ENCODE data around the gene REXO1. TPM values are rescaled to one million over a fixed set of nuclear protein-coding genes. Genes with fewer than 3 reads are reported as not detected.
"Not testable (repeated sequence)": the region's sequence is repeated elsewhere in the genome, so short reads cannot be mapped to it uniquely, and the experiment has no call there.

Gene REXO1
- total RNA-seq, 1 donor from 2014 or later: 40.8 TPM

DNA sequence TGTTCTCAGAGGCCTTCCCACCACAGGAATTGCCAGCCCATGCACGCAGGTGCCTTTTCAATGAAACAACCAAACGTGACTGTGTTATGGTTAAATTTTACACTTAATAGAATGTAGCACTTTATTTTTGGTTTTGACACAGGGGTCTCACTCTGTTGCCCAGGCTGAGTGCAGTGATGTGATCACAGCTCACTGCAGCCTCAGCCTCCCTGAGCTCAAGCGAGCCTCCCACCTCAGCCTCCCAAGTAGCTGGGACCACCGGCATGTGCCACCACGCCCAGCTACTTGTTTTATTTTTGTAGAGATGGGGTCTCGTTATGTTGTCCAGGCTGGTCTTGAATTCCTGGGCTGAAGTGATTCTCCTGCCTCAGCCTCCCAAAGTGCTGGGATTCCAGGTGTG lies 43.4 kb downstream of the REXO1 start:
- H3K9me3 Mint-ChIP-seq: no peaks in the 10 kb centered on the region
- H3K27ac Mint-ChIP-seq (ENCODE audit: unreplicated experiment): no peak overlapping the region
- H3K4me1 Mint-ChIP-seq: no peaks in the 10 kb centered on the region
- H3K4me3 Mint-ChIP-seq: no peak overlapping the region
- TF ChIP-seq, protein P1, sequence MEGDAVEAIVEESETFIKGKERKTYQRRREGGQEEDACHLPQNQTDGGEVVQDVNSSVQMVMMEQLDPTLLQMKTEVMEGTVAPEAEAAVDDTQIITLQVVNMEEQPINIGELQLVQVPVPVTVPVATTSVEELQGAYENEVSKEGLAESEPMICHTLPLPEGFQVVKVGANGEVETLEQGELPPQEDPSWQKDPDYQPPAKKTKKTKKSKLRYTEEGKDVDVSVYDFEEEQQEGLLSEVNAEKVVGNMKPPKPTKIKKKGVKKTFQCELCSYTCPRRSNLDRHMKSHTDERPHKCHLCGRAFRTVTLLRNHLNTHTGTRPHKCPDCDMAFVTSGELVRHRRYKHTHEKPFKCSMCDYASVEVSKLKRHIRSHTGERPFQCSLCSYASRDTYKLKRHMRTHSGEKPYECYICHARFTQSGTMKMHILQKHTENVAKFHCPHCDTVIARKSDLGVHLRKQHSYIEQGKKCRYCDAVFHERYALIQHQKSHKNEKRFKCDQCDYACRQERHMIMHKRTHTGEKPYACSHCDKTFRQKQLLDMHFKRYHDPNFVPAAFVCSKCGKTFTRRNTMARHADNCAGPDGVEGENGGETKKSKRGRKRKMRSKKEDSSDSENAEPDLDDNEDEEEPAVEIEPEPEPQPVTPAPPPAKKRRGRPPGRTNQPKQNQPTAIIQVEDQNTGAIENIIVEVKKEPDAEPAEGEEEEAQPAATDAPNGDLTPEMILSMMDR (conservative IDR thresholded peaks at IDR 0.05): no peak
- H3K36me3 Mint-ChIP-seq (ENCODE audit: low read depth): no peaks in the 10 kb centered on the region
- DNase-seq (ENCODE audit: low read depth, low spot score): no peak
- H3K27me3 Mint-ChIP-seq (ENCODE audit: low read depth): peaks cover 3% of the 10 kb centered on the region

DNA sequence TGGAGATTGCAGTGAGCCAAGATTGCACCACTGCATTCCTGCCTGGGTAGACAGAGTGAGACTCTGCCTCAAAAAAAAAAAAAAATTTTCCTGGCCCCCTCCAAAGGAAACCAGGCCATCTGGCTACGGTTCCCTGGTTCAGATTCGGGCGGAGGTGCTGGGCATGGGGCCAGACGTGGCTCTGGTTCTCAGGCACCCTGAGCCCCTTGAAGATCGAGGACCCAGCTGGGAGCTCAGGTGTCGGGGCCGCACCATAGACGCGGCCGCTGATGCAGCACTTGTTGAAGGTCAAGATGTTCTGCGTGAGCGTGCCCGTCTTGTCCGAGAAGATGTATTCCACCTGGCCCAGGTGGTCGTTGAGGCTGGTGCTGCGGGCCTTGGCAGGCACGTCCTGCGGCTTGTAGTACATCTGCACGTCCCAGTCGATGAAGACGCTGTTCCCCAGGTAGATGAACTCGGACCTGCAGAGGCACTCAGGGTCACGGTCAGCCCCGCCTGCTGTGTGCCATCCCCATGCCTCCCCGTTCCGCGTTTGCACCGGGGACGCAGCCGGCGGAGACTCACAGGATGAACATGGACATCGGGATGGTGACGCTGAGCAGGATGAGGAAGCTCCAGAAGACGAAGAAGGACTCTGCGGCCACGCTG lies 48.5 kb downstream of the REXO1 start:
- TF ChIP-seq, protein P1 (conservative IDR thresholded peaks at IDR 0.05): no peak
- peaks cover 10% of the 10 kb centered on the region for H3K27me3 Mint-ChIP-seq (ENCODE audit: low read depth)
- H3K36me3 Mint-ChIP-seq (ENCODE audit: low read depth): no peaks in the 10 kb centered on the region
- H3K27ac Mint-ChIP-seq (ENCODE audit: unreplicated experiment): no peak overlapping the region
- H3K4me1 Mint-ChIP-seq: peaks cover 3% of the 10 kb centered on the region
- no peak overlapping the region for H3K4me3 Mint-ChIP-seq
- no peak for DNase-seq (ENCODE audit: low read depth, low spot score)
- H3K9me3 Mint-ChIP-seq: no peaks in the 10 kb centered on the region

DNA sequence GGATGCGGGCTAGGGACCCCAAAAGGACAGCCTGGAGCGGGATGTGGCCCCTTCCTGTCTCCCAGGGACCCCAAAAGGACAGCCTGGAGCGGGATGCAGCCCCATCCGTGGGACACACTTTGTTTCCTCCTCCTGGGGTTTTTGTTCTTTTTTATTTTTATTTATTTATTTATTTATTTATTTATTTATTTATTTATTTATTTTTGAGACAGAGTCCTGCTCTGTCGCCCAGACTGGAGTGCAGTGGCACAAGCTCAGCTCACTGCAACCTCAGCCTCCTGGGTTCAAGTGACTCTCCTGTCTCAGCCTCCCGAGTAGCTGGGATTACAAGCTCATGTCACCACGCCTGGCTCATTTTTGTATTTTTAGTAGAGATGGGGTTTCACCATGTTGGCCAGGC lies 51.0 kb downstream of the REXO1 start:
- not testable (repeated sequence) for H3K9me3 Mint-ChIP-seq; H3K4me1 Mint-ChIP-seq; DNase-seq (ENCODE audit: low read depth, low spot score); H3K36me3 Mint-ChIP-seq (ENCODE audit: low read depth); H3K27ac Mint-ChIP-seq (ENCODE audit: unreplicated experiment); H3K4me3 Mint-ChIP-seq
- H3K27me3 Mint-ChIP-seq (ENCODE audit: low read depth): peaks cover 13% of the 10 kb centered on the region

DNA sequence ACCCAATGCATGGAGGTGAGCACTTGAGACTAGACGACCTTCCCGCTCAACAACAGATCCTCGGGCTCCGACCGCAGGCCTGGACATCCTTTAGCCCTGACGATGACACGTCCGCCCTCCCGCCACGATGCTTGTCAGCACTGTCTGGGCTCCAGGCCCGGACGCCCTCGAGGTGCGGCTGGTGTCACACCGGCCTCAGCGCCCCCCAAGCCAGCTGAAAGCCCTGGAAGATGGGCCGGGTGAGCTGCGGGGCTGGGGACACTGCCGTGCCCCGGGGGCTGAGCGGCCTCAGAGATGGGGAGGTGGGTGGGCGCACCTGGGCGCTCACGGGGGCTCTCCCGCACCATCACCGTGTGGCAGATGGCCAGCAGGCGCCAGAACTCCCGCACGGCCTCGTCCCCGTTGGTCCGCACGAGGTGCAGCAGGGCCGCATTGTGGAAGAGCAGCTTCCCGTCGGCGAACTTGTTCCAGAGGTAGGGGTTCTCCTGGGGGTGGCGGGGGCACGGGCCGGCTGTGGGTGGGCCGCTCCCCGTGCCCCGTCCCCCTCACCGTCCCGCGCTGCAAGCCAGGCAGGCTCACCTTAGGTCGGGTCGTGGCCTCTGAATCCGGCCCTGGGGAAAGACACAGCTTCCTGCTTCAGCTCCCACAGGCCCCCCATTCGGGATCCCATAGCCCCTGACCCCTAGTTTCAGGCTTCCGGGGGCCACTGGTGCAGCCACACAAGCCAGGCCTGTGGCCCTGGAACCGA lies 51.7 kb downstream of the REXO1 start:
- H3K27ac Mint-ChIP-seq (ENCODE audit: unreplicated experiment): no peak overlapping the region
- no peaks in the 10 kb centered on the region for H3K9me3 Mint-ChIP-seq
- TF ChIP-seq, protein P1 (conservative IDR thresholded peaks at IDR 0.05): no peak
- DNase-seq (ENCODE audit: low read depth, low spot score): no peak
- H3K4me3 Mint-ChIP-seq: no peak overlapping the region
- peaks cover 3% of the 10 kb centered on the region for H3K4me1 Mint-ChIP-seq
- no peaks in the 10 kb centered on the region for H3K36me3 Mint-ChIP-seq (ENCODE audit: low read depth)
- H3K27me3 Mint-ChIP-seq (ENCODE audit: low read depth): peaks cover 13% of the 10 kb centered on the region

DNA sequence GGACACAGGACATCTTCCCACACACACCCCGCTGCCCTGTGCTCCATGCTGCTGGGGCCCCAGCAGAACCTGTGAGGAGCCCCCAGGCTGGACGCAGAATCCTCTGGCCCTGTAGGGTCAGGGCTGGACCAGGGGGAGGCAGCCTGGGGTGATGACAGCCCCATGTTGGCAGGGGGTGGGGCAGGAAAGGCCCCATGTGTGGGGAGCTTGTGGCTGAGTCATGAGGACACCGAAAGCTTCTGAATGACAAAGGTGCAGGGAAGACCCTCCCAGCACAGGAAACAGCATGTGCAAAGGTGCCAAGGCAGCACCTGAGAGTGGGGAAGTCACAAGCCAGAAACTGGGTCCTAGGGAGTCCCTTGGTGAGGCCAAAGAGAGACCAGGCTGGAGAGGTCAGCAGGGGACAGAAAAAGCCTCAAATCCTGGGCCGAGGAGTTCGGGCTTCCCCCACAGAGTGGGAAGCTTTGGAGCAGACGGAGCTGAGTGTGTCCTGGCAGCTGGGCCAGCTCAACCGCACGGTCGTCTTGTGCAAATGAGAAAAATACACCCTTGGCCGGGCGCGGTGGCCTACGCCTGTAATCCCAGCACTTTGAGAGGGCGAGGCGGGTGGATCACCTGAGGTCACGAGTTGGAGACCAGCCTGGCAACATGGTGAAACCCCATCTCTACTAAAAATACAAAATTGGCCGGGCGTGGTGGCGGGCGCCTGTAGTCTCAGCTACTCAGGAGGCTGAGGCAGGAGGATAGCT lies 53.7 kb downstream of the REXO1 start:
- TF ChIP-seq, protein P1 (conservative IDR thresholded peaks at IDR 0.05): no peak
- peaks cover 19% of the 10 kb centered on the region for H3K27me3 Mint-ChIP-seq (ENCODE audit: low read depth)
- no peak overlapping the region for H3K4me3 Mint-ChIP-seq
- no peaks in the 10 kb centered on the region for H3K36me3 Mint-ChIP-seq (ENCODE audit: low read depth)
- DNase-seq (ENCODE audit: low read depth, low spot score): no peak
- H3K9me3 Mint-ChIP-seq: no peaks in the 10 kb centered on the region
- H3K4me1 Mint-ChIP-seq: peaks cover 3% of the 10 kb centered on the region
- no peak overlapping the region for H3K27ac Mint-ChIP-seq (ENCODE audit: unreplicated experiment)

All from neural crest cell (in vitro differentiated cells).